H1 (cell line): ENCODE measurements around the gene ADCY1. TPM values are rescaled to one million over a fixed set of nuclear protein-coding genes. Genes with fewer than 3 reads are reported as not detected.
A peak's percentile ranks its signal among the peaks of the same experiment; 100 is the strongest.

Experiments used
- CTCF ChIA-PET: fragments of 300-600 bp; sonication (Branson Sonifier 250); formaldehyde crosslinking; loops from one replicate; lab custom pipeline; 2021; ENCODE audit not compliant: partially characterized antibody; lab: Charles Lee
- POLR2A ChIA-PET: fragments of 300-600 bp; sonication (Branson Sonifier 250); formaldehyde crosslinking; loops from one replicate; lab custom pipeline; 2021; ENCODE audit warnings: inconsistent platforms; ENCODE audit not compliant: partially characterized antibody; lab: Charles Lee
- DNase-seq, 2 experiments: peaks; one replicate each; pipeline versions ENCODE4 v3.0.0 to v3.0.0-alpha.2; 2010 to 2022; ENCODE audit warnings: low spot score in 2 of 2, low read depth in 1 of 2, mixed read lengths in 1 of 2
- FAIRE-seq: peaks from 2 replicates; lab custom pipeline; 2011; peaks lifted over from hg19 to GRCh38; lab: Jason Lieb, UNC
- H2AFZ ChIP-seq: 2 replicates; pipeline ENCODE4 v1.8.1; 2012; ENCODE audit warnings: low read length, inconsistent platforms
- H2AK5ac ChIP-seq: 2 replicates; pipeline ENCODE4 v1.6.1; 2013; ENCODE audit warnings: low read depth, low read length
- H2BK120ac ChIP-seq: replicated peaks from 2 replicates; pipeline ENCODE3; 2013; ENCODE audit warnings: low read depth, low read length, inconsistent platforms
- H2BK12ac ChIP-seq: 2 replicates; pipeline ENCODE4 v1.6.1; 2013; ENCODE audit warnings: low read depth, low read length
- H2BK15ac ChIP-seq: 2 replicates; pipeline ENCODE4 v1.6.1; 2013; ENCODE audit warnings: low read length
- H2BK20ac ChIP-seq: 2 replicates; pipeline ENCODE4 v1.6.1; 2013; ENCODE audit warnings: low read length
- H2BK5ac ChIP-seq: 2 replicates; pipeline ENCODE4 v1.6.1; 2013; ENCODE audit warnings: low read depth, low read length
- H3K14ac ChIP-seq: 2 replicates; pipeline ENCODE4 v1.6.1; 2013; ENCODE audit warnings: inconsistent platforms; ENCODE audit not compliant: insufficient read length
- H3K18ac ChIP-seq: 2 replicates; pipeline ENCODE4 v1.6.1; 2013; ENCODE audit warnings: low read length; ENCODE audit errors: extremely low read depth
- H3K23ac ChIP-seq: 2 replicates; pipeline ENCODE4 v1.6.1; 2013; ENCODE audit warnings: inconsistent platforms; ENCODE audit not compliant: insufficient read length
- H3K23me2 ChIP-seq: 2 replicates; pipeline ENCODE4 v1.6.1; 2013; ENCODE audit warnings: low read depth, low read length
- H3K27ac ChIP-seq: 2 replicates; pipeline ENCODE4 v1.6.1; 2011; ENCODE audit warnings: low read depth, low read length, inconsistent platforms
- H3K27me3 ChIP-seq, 4 experiments: replicated peaks in 1 of 4; 1 replicate in 1 of 4; 2 replicates in 3 of 4; pipeline versions ENCODE4 v1.6.1 to v1.8.1; 2011 to 2013; ENCODE audit warnings: low read length in 3 of 4, mild to moderate bottlenecking in 3 of 4, inconsistent platforms in 2 of 4, mixed read lengths in 2 of 4, moderate library complexity in 1 of 4; ENCODE audit not compliant: control insufficient read depth in 3 of 4, insufficient read depth in 3 of 4; ENCODE audit errors: extremely low read depth in 1 of 4
- H3K36me3 ChIP-seq, 4 experiments: 2 replicates each; pipeline versions ENCODE4 v1.6.1 to v1.8.1; 2011 to 2013; ENCODE audit warnings: mild to moderate bottlenecking in 4 of 4, low read length in 3 of 4, moderate library complexity in 2 of 4, control low read depth in 1 of 4, inconsistent platforms in 1 of 4; ENCODE audit not compliant: insufficient read depth in 4 of 4, control insufficient read depth in 2 of 4
- H3K4ac ChIP-seq: replicated peaks from 2 replicates; pipeline ENCODE3; 2013; ENCODE audit warnings: low read length, low read depth, mixed read lengths, inconsistent platforms; ENCODE audit not compliant: insufficient read length
- H3K4me1 ChIP-seq, 4 experiments: replicated peaks in 1 of 4; 1 replicate in 1 of 4; 2 replicates in 3 of 4; pipeline versions ENCODE4 v1.6.1 to v1.8.1; 2011 to 2013; ENCODE audit warnings: low read length in 3 of 4, inconsistent platforms in 2 of 4, mixed read lengths in 1 of 4; ENCODE audit not compliant: insufficient read depth in 4 of 4, control insufficient read depth in 3 of 4
- H3K4me2 ChIP-seq, 2 experiments: 2 replicates each; pipeline versions ENCODE4 v1.6.1 to v1.8.1; 2011 to 2013; ENCODE audit warnings: low read depth in 2 of 2, low read length in 2 of 2, control low read depth in 1 of 2, inconsistent platforms in 1 of 2, mild to moderate bottlenecking in 1 of 2; ENCODE audit not compliant: insufficient read depth in 1 of 2
- H3K4me3 ChIP-seq, 4 experiments: fragments of 200-600, 300-600 bp in 1 of 4; sonication (generic), shearing (Covaris generic), sonication (Bioruptor Twin) in 1 of 4; 2 replicates each; pipeline versions ENCODE4 v1.5.1 to v1.8.1; 2011 to 2016; ENCODE audit warnings: low read length in 4 of 4, low read depth in 3 of 4, control low read depth in 2 of 4, inconsistent platforms in 2 of 4, mild to moderate bottlenecking in 2 of 4, mixed read lengths in 1 of 4, moderate library complexity in 1 of 4; ENCODE audit not compliant: insufficient read depth in 2 of 4; ENCODE audit errors: extremely low read depth in 1 of 4
- H3K56ac ChIP-seq: replicated peaks from 2 replicates; pipeline ENCODE3; 2013; ENCODE audit warnings: low read depth, mild to moderate bottlenecking, mixed read lengths, low read length, inconsistent platforms; ENCODE audit not compliant: insufficient read length
- H3K79me1 ChIP-seq: 2 replicates; pipeline ENCODE4 v1.6.1; 2013; ENCODE audit warnings: low read depth, low read length, control low read depth
- H3K79me2 ChIP-seq, 2 experiments: 2 replicates each; pipeline versions ENCODE4 v1.6.1 to v1.8.1; 2012 to 2013; ENCODE audit warnings: low read length in 2 of 2, mild to moderate bottlenecking in 2 of 2, inconsistent platforms in 1 of 2; ENCODE audit not compliant: insufficient read depth in 2 of 2, control insufficient read depth in 1 of 2
- H3K9ac ChIP-seq, 4 experiments: replicated peaks in 1 of 4; 1 replicate in 1 of 4; 2 replicates in 3 of 4; pipeline versions ENCODE4 v1.6.1 to v1.8.1; 2011 to 2013; ENCODE audit warnings: low read depth in 3 of 4, low read length in 3 of 4, control low read depth in 2 of 4, mild to moderate bottlenecking in 2 of 4, moderate library complexity in 2 of 4, inconsistent platforms in 1 of 4; ENCODE audit errors: extremely low read depth in 1 of 4
- H3K9me3 ChIP-seq, 2 experiments: 2 replicates each; pipeline versions ENCODE4 v1.6.1 to v1.8.1; 2012 to 2013; ENCODE audit warnings: mild to moderate bottlenecking in 2 of 2, moderate library complexity in 2 of 2, control low read depth in 1 of 2, inconsistent platforms in 1 of 2, low read depth in 1 of 2, low read length in 1 of 2, mixed read lengths in 1 of 2; ENCODE audit not compliant: insufficient read depth in 2 of 2
- H4K20me1 ChIP-seq, 2 experiments: replicated peaks in 1 of 2; 2 replicates each; pipeline versions ENCODE3 to v1.8.1; 2011 to 2013; ENCODE audit warnings: inconsistent platforms in 2 of 2, low read length in 2 of 2, mild to moderate bottlenecking in 1 of 2; ENCODE audit not compliant: insufficient read depth in 2 of 2, control insufficient read depth in 1 of 2
- H4K5ac ChIP-seq: 2 replicates; pipeline ENCODE4 v1.6.1; 2013; ENCODE audit warnings: low read length, low read depth, mixed read lengths, inconsistent platforms; ENCODE audit not compliant: insufficient read length
- H4K8ac ChIP-seq: 2 replicates; pipeline ENCODE4 v1.8.0; 2013; ENCODE audit warnings: mild to moderate bottlenecking, moderate library complexity, low read length, inconsistent platforms; ENCODE audit not compliant: insufficient read depth; ENCODE audit errors: extremely low read depth
- H4K91ac ChIP-seq: replicated peaks from 2 replicates; pipeline ENCODE3; 2013; ENCODE audit warnings: low read length, mixed read lengths, inconsistent platforms; ENCODE audit not compliant: insufficient read length
- KDM1A ChIP-seq: fragments of 200-600, 300-600 bp; sonication (generic); IDR thresholded peaks from 2 replicates; pipeline ENCODE4 v1.7.1; 2016; ENCODE audit warnings: mild to moderate bottlenecking, low read length, borderline replicate concordance
- MAFK ChIP-seq: IDR thresholded peaks from 2 replicates; pipeline ENCODE4 v1.6.1; 2012; ENCODE audit warnings: low read depth, mild to moderate bottlenecking, improper control_type of control experiment, low read length
- POLR2AphosphoS5 ChIP-seq: IDR thresholded peaks from 2 replicates; pipeline ENCODE4 v1.6.1; 2011; ENCODE audit warnings: low read depth, low read length
- TAF7 ChIP-seq: optimal IDR thresholded peaks from 2 replicates; pipeline ENCODE3; 2011; ENCODE audit warnings: low read depth, mild to moderate bottlenecking, inconsistent platforms, low read length, moderate library complexity, borderline replicate concordance
- WGBS, 2 experiments: shearing (Covaris generic) in 1 of 2; methylation state at CpG; one replicate each; pipeline versions ENCODE4 v1.1.6 to v1.1.7; 2013 to 2015; ENCODE audit warnings: low lambda C conversion rate in 2 of 2, mixed read lengths in 2 of 2, inconsistent platforms in 1 of 2, low coverage in 1 of 2, missing lambda C conversion rate in 1 of 2; ENCODE audit not compliant: insufficient replicate concordance in 2 of 2, insufficient coverage in 1 of 2, insufficient read length in 1 of 2; ENCODE audit errors: extremely low coverage in 1 of 2, missing lambda C conversion rate in 1 of 2; 5-methylcytosine and 5-hydroxymethylcytosine counted together
- polyA plus RNA-seq, 7 experiments: library from polyadenylated mRNA; depleted of rRNA in 3 of 7; stranded (reverse) in 5 of 7; unstranded in 2 of 7; fragments of >200 nt in 5 of 7; fragments of 200-250 nt in 2 of 7; gene quantifications; 1 replicate in 5 of 7; 2 replicates in 1 of 7; 4 replicates in 1 of 7; pipeline versions ENCODE4 v1.2.1 to v1.2.3, GENCODE V29; 2011 to 2013; ENCODE audit warnings: missing spikeins in 2 of 7, mixed read lengths in 2 of 7
- total RNA-seq: library from RNA; stranded (reverse); fragmentation: NEBNext Ultra II Directional; extraction: Animal tissue kit (Norgen Biotek cat#: 25700); gene quantifications from 2 replicates; pipeline ENCODE4 v1.2.1, GENCODE V29; 2021
- TF ChIP-seq, protein P1 (sequence below): IDR thresholded peaks from 2 replicates; pipeline ENCODE4 v1.6.1; 2012; ENCODE audit warnings: inconsistent platforms

The ADCY1 gene
- total and polyA plus RNA-seq, 2 of the 8 experiments (the other 6 are each of a cell fraction or from before 2014, with no cell fraction given), result 7.9 to 26.9 TPM

- no peak overlapping the region for H2AK5ac ChIP-seq
- H3K4me1 ChIP-seq, result no peaks in the 10 kb centered on the region
- no peak overlapping the region for H3K18ac ChIP-seq
- no peak overlapping the region for H4K5ac ChIP-seq
- H3K23ac ChIP-seq, result no peak overlapping the region
- no peak overlapping the region for H3K9ac ChIP-seq
- H3K36me3 ChIP-seq, result peaks cover 0 to 5% (median 2%) of the 10 kb centered on the region in 4 experiments; a peak in 2 of 8 replicates
- ChIA-PET CTCF (no interaction called here), POLR2A (no interaction called here)
- no peak overlapping the region for H2BK120ac ChIP-seq
- H2BK5ac ChIP-seq, result no peak overlapping the region
- TF ChIP-seq TAF7 (no peak), MAFK (no peak), POLR2AphosphoS5 (no peak), KDM1A (no peak)
- TF ChIP-seq, protein P1, sequence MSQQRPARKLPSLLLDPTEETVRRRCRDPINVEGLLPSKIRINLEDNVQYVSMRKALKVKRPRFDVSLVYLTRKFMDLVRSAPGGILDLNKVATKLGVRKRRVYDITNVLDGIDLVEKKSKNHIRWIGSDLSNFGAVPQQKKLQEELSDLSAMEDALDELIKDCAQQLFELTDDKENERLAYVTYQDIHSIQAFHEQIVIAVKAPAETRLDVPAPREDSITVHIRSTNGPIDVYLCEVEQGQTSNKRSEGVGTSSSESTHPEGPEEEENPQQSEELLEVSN, result no peak
- H3K56ac ChIP-seq, result no peak overlapping the region
- no peaks in the 10 kb centered on the region for H3K23me2 ChIP-seq
- H2BK12ac ChIP-seq, result peak overlapping the region; percentile 5; the same call in 1 of the 2 replicates
- H3K79me2 ChIP-seq, result no peaks in the 10 kb centered on the region
- H3K4me3 ChIP-seq, result no peak overlapping the region
- no peak overlapping the region for H2BK20ac ChIP-seq
- H2BK15ac ChIP-seq, result no peak overlapping the region
- 93% methylated on average over 7 of the region's 7 CpGs; no CpG with 5 or more reads in 1 of the 2 experiments for WGBS, 2 experiments
- H3K4ac ChIP-seq, result no peak overlapping the region
- no peak overlapping the region for H2AFZ ChIP-seq
- H3K27ac ChIP-seq, result no peak overlapping the region
- peaks cover 3% of the 10 kb centered on the region; the same call in 1 of the 2 replicates for H3K79me1 ChIP-seq
- DNase-seq (no peak), FAIRE-seq (no peak)
- H4K20me1 ChIP-seq, result peaks cover 0 to 5% of the 10 kb centered on the region in 2 experiments
- H3K27me3 ChIP-seq, result no peaks in the 10 kb centered on the region
- no peak overlapping the region for H3K14ac ChIP-seq
- H4K8ac ChIP-seq, result no peak overlapping the region
- H3K9me3 ChIP-seq, result peaks cover 5 to 10% of the 10 kb centered on the region in 2 experiments; a peak in 3 of 4 replicates
- no peak overlapping the region for H3K4me2 ChIP-seq
- H4K91ac ChIP-seq, result no peak overlapping the region
Measured at GRCh38 chr7:45625067-45625466, 50.9 kb downstream of the ADCY1 start.
